GM21515 (cell line): ENCODE results near the gene TMEM254.
"Not testable (repeated sequence)": the region's sequence is repeated elsewhere in the genome, so short reads cannot be mapped to it uniquely, and the experiment has no call there.

Source experiments
- ATAC-seq: cut with Tn5 transposase; IDR thresholded peaks from one replicate; pipeline ENCODE4 v1.9.1; 2021; ENCODE audit not compliant: unreplicated experiment

Gene TMEM254

DNA sequence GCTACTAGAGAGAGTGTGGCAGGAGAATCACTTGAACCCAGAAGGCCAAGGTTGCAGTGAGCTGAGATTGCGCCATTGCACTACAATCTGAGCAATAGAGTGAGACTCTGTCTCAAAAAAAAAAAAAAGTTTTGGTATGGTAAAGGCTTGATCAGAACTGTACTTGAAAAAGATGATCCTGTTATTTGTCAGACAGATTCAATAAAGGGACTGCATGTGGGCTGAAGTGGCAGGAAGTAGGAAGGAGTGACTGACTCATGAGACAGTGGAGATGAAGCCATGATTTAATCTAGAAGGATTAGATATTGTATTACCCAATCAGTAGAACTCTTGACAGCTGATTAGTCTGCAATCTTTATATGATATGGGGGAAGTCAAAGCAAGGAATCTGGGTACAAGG, 2.7 kb upstream of the TMEM254 start:
- no peak for ATAC-seq

GRCh38 chr10:80077869-80078447, 507 bp upstream of the TMEM254 start:
- ATAC-seq, result peak; percentile 16

DNA sequence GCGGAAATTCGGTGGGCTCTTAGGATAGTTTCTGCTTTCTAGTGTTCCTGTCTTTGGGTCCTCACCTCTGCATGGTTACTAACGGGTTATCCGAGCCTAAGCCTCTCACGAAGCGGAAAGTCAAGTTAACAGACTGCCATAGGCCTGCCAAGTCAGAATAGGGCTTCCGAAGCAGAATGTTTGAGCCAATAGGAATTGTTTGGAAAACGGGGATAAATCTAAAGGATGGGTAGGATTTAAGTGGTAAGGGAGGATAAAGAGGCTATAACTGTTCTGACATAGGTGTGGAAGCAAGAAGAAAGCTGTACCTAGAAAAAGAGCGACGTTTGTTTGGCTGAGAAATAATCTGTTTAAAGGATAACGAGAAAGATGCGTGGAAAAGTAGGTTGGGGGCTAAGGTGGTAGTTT, 851 bp downstream of the TMEM254 start:
- ATAC-seq, result no peak

DNA sequence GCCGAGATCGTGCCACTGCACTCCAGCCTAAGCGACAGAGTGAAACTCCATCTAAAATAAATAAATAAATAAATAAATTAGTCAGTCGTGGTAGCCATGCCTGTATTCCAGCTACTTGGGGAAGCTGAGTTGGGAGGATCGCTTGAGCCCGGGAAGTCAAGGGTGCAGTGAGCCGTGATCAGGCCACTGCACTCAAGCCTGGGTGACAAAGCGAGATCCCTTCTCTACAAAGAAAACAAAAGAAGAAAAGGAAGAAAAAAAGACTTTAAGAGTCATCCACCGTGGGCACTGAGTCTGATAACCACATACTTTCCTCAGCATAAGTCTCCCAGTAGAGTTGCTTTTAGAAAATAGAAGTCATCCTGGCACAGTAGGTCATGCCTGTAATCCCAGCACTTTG, 2.6 kb downstream of the TMEM254 start:
- no peak for ATAC-seq

DNA sequence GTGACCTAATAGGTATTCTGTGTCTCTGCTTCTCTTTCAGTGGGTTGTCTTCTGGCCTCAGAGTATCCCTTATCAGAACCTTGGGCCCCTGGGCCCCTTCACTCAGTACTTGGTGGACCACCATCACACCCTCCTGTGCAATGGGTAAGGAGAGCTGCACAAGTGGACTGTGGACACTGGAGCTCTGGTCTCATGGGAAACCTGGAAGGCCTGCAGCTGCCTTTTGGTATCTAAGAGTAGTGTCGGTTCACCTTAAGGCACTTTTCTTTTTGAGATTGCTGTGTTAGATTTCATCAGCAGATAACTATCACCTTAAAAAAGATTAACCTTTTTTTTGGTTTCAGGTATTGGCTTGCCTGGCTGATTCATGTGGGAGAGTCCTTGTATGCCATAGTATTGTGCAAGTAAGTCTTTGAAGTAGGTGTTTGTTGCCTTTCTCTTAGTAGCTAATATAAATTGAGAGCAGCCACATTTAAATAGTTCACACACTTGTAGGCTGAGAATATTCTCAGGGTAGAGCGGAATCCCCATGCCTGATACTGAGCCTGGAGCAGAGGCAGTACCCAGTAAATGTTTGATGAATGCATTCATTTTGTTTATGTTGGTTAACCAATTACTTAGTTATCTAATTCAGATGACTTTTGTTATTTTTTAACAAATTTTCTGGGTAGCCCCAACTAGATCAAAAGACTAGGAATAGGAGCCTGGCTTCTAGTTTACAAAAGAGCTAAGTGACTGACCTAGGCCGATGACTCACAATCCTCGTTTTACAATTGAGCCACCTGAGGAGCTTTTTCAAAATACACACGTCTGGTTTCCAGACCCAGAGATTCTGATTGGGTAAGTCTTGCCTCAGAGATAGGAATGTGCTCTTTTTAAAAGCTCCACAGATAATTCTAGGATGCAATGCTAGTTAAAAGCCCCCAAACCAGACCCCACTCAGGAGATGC, 3.6 kb downstream of the TMEM254 start:
- no peak for ATAC-seq

DNA sequence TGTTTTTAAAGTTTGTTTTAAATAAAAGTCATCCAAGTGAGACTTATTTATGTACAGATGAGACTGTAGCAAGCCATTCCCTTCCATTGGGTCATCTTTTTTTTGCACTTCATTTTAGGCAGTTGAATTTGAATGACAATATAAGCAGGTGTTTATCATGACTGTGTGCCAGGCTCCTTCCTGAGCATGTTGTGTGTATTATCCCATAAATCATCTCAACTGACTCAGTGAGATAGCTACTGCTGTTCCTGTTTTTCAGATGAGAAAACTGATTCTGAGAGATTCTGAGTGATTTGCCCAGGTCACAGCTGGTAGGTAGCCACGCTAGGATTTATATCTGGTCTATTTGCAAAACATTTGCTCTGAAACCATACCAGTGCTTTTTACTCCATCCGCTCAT, 11.7 kb downstream of the TMEM254 start:
- ATAC-seq, result no peak

DNA sequence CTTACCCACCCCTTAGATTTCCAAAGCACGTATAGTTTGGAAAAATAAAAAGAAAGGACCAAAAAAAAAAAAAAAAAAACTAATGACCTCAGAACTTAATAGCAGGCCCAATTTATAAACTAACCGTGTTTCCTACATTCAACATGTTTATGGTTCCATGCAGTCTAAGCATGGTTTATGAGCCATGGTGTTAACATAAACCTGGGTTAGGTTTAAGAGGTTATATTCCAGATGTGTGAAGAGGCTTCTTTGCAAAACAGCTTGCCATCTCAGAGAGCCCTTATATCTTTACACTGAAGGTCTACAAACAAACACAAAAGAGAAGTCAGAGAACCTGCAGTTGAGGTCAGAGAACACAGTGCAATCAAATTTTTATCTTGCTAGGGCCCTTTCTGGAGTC, 15.8 kb downstream of the TMEM254 start:
- ATAC-seq, result no peak

- ATAC-seq, result not testable (repeated sequence)
Measured at GRCh38 chr10:80098272-80098671, 19.8 kb downstream of the TMEM254 start.

- ATAC-seq, result not testable (repeated sequence)
Measured at GRCh38 chr10:80099295-80099694, 20.8 kb downstream of the TMEM254 start.

DNA sequence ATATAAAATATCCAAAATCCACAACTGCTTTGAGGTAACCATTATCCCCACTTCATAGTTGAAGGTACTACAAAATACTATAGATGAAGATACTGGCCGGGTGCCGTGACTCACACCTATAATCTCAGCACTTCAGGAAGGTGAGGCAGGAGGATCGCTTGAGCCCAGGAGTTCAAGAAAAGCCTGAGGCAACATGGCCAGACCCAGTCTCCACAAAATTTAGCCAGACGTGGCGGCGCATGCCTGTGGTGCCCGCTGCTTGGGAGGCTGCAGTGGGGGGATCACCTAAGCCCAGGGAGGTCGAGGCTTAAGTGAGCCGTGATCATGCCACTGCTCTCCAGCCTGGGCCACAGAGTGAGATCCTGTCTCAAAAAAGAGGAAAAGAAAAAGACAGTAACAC, 21.7 kb downstream of the TMEM254 start:
- no peak for ATAC-seq

DNA sequence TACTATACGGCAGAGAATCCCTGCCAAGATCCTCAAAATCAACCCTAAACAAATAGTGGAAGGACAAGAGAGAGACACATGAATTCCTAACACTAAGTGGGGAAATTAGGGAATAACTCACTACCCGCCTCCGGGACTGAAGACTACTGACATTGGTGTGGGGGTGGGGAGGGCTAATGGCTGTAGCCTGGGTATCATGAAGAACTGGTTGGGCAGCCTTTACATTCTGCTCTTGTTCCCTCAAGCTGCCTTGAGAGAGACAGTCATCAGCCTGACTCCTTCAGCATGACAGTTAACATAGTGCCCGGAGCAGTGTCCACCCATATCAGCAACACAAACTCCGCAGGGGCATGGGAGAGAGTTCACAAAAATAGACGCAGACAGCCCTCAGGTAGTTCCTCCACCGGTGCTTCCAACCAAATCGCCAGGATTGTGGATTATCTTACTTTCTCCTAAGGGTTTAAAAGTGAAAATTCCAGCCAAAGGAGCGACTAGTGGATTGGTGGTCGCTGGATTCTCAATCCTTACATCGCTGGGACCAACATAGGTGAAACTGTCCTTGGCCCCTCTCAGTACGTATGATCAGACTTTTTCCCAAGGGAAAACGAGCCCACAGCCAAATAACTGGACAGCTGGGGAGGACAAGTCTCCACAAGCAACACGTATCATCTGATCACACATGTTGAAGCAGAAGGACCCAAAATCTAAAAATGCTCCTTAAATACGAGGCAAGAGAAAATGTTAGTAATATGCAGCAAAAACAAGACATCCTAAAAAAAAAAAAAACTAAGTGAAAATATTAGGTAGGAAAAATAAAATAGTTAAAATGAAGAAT, 22.6 kb downstream of the TMEM254 start:
- no peak for ATAC-seq

DNA sequence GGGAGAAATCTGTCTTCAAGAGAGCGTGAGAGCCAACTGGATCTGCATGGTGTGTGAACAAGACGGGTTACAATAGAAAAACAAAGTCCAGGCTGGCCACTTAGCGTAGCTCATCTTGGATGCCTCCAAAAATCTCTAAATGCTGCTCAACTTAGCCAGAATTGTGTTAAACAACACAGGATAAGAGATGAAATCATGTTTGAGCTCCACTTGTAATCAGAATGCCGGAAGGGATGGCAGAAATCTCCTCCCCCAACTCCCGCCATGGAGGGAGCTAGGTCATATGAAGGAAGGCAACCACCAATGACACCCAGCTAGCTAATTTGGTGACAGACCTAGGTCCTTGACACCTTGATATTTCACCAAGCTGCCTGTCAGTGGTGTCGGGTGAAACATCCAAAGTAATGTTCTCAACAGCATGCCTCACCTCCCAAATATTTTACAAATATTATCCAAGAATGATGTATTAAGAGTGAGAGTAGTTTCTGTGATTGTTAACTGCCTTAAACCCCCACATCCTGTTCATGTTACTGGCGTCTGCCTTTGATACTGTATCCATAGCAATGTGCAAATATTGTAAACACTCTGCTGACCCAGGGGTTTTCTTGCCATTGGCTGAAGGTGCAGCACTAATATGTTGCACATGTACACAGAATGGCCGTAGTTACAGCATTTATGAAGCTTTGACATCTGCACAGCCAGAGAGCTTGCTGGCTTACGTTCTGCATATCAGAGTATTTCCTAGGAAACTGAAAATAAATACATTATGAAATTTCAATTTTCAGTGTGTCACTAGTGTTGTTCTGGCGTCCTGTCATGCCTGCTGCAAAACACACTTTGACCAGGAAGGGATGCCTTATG, 25.8 kb downstream of the TMEM254 start:
- no peak for ATAC-seq

DNA sequence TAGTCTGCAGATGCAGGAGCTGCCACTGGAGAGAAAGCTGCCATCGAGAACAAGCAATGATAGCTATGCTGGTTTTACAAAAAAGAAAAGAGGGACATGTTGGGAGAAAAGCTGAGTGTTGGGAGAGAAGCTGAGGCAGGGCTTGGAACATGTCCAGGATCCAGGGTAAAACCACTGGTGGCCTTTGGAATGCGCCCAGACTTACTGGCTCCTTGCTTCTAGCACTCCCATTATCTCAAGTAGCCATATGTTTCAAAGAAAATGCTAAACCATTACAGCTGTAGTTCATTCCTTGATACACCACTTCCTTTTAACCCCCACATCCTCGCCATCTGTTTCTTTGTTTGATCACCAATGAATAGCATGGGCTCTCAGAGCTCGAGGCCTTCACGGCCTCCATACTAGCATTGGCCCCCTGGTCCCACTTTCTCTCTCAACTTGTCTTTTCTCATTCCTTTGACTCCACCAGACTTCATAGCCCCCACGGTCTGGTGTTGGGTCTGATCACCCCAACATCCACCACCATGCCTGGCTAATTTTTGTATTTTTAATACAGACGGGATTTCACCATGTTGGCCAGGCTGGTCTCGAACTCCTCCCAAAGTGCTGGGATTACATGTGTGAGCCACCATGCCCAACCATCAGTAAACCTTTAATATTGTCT, 30.2 kb downstream of the TMEM254 start:
- ATAC-seq, result no peak

- ATAC-seq, result no peak
Measured at GRCh38 chr10:80110986-80111385, 32.5 kb downstream of the TMEM254 start.

DNA sequence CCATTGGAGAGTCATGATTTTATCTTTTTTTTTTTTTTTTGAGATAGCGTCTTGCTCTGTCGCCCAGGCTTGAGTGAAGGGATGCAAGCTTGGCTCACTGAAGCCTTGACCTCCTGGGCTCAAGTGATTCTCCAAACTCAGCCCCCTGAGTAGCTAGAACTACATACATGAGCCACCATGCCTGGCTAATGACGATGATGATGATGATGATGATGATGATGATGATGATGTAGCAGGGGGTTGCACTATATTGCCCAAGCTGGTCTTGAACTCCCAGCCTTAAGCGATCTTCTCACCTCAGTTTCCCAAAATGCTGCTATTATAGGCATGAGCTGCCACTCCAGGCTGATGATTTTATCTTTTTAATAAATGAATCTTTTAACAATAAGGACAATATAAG, 40.2 kb downstream of the TMEM254 start:
- ATAC-seq, result no peak

DNA sequence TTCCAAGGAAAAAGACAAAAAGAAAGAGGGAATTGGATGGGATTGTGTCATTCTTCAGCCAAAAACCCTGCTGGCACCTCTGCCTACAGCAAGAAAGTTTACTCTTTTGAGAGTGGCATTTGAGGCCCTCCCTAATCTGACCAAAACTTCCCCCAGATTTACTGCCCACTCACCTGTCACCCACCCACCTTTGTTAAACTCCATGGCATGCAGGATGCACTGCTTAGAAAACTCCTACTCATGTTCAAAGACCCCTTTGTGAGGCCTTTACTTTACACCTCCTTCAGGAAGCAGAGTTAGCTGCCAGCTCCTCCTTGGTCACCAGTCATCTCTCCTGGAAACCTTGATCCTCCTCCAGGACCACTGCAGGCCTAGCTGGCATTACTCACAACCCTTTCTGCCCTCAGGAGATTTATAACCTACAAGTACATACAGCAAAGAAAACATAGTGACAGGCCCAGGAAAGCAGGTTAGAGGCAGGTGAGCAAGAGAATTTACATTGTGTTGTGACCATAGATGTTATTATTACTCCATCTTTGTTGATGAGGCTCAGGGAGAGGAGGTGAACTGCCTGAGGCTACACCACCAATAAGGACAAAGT, 43.7 kb downstream of the TMEM254 start:
- ATAC-seq, result no peak

DNA sequence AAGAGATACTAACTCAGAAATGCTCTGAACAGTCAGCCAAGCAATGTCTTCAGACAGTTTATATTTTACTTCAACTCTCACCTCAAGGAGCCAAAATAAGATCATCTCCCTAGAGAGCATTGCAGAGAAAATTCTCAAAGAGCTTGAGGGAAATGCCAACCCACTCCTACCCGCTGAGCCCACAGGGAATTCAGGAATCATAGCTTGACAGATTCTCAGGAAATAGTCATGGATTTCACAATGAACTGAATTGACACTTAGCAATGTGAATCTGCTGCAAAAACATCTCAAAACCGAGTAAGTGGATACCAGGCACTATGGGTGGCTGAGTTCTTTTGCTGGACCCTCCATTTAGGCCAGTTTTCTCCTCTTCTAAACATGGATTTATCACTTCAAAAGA, 44.3 kb downstream of the TMEM254 start:
- no peak for ATAC-seq

- no peak for ATAC-seq
Measured at GRCh38 chr10:80126876-80127275, 48.4 kb downstream of the TMEM254 start.

- ATAC-seq, result no peak
Measured at GRCh38 chr10:80131499-80131901, 53.0 kb downstream of the TMEM254 start.
